HFFc6 (cell line): ENCODE measurements around the gene THBD. TPM values are rescaled to one million over a fixed set of nuclear protein-coding genes. Genes with fewer than 3 reads are reported as not detected.

Source experiments
- DNase-seq: peaks from one replicate; pipeline ENCODE4 v3.0.0-alpha.2; 2018
- H3K27ac Mint-ChIP-seq: 2 replicates; pipeline ENCODE4 v1.8.0; 2020; ENCODE audit warnings: mild to moderate bottlenecking, mixed read lengths
- H3K27me3 Mint-ChIP-seq: 2 replicates; pipeline ENCODE4 v1.8.0; 2021; ENCODE audit warnings: mild to moderate bottlenecking, moderate library complexity, mixed read lengths; ENCODE audit not compliant: insufficient read depth
- H3K36me3 Mint-ChIP-seq: 2 replicates; pipeline ENCODE4 v1.8.0; 2021; ENCODE audit warnings: low read depth, mixed read lengths
- H3K4me1 Mint-ChIP-seq: 2 replicates; pipeline ENCODE4 v1.8.0; 2020; ENCODE audit warnings: low read depth, mixed read lengths
- H3K4me3 Mint-ChIP-seq: 2 replicates; pipeline ENCODE4 v1.8.0; 2020; ENCODE audit warnings: mild to moderate bottlenecking, moderate library complexity, mixed read lengths
- H3K9me3 Mint-ChIP-seq: 2 replicates; pipeline ENCODE4 v1.8.0; 2020; ENCODE audit warnings: mild to moderate bottlenecking, mixed read lengths
- total RNA-seq, 6 experiments: library from RNA; stranded (reverse); fragmentation: NEBNext Ultra II Directional; extraction: Animal tissue kit (Norgen Biotek cat#: 25700); gene quantifications; 2 replicates in 1 of 6; 3 replicates in 5 of 6; pipeline ENCODE4 v1.2.3, GENCODE V29; 2021
- TF ChIP-seq, protein P1 (sequence below): fragments of 200-600 bp; sonication (generic); IDR thresholded peaks from 2 replicates; pipeline ENCODE4 v1.5.0; 2021; ENCODE audit warnings: antibody characterized with exemption, mild to moderate bottlenecking

Gene THBD
- total RNA-seq, 6 experiments from 2014 or later = 0.05 to 0.11 (median 0.09) TPM

- TF ChIP-seq, protein P1, sequence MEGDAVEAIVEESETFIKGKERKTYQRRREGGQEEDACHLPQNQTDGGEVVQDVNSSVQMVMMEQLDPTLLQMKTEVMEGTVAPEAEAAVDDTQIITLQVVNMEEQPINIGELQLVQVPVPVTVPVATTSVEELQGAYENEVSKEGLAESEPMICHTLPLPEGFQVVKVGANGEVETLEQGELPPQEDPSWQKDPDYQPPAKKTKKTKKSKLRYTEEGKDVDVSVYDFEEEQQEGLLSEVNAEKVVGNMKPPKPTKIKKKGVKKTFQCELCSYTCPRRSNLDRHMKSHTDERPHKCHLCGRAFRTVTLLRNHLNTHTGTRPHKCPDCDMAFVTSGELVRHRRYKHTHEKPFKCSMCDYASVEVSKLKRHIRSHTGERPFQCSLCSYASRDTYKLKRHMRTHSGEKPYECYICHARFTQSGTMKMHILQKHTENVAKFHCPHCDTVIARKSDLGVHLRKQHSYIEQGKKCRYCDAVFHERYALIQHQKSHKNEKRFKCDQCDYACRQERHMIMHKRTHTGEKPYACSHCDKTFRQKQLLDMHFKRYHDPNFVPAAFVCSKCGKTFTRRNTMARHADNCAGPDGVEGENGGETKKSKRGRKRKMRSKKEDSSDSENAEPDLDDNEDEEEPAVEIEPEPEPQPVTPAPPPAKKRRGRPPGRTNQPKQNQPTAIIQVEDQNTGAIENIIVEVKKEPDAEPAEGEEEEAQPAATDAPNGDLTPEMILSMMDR = no peak
- Mint-ChIP-seq H3K36me3 (no peaks in the 10 kb centered on the region), H3K9me3 (no peaks in the 10 kb centered on the region; the same call in 1 of the 2 replicates), H3K27ac (no peak overlapping the region), H3K27me3 (peaks cover 5% of the 10 kb centered on the region), H3K4me3 (no peak overlapping the region), H3K4me1 (no peaks in the 10 kb centered on the region; the same call in 1 of the 2 replicates)
- peak; percentile 22 for DNase-seq
Measured at GRCh38 chr20:22999756-23000155, 49.7 kb downstream of the THBD start.

DNA sequence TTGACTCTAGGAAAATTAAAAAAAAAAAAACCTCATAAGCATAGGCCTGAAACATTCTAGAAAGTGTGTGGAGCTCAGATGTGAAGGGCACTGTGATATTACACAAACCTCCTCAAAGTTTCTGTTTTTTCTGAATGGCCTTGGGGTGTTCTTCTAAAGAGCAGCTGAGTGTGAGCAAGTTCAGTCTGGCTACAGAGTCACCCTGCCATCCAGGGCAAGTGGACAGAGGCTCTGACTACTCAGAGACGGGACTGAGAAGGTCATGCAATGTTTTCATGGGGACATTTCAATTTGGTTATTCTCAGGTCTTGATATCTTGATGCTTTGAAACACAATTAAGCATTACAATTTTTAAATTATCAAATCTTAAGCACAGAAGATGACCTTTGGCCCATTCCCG lies 51.0 kb downstream of the THBD start:
- no peaks in the 10 kb centered on the region; the same call in 1 of the 2 replicates for H3K4me1 Mint-ChIP-seq
- no peaks in the 10 kb centered on the region for H3K36me3 Mint-ChIP-seq
- no peak overlapping the region for H3K27ac Mint-ChIP-seq
- TF ChIP-seq, protein P1 = no peak
- no peaks in the 10 kb centered on the region; the same call in 1 of the 2 replicates for H3K9me3 Mint-ChIP-seq
- H3K27me3 Mint-ChIP-seq = peaks cover 5% of the 10 kb centered on the region
- DNase-seq = no peak
- no peak overlapping the region for H3K4me3 Mint-ChIP-seq

DNA sequence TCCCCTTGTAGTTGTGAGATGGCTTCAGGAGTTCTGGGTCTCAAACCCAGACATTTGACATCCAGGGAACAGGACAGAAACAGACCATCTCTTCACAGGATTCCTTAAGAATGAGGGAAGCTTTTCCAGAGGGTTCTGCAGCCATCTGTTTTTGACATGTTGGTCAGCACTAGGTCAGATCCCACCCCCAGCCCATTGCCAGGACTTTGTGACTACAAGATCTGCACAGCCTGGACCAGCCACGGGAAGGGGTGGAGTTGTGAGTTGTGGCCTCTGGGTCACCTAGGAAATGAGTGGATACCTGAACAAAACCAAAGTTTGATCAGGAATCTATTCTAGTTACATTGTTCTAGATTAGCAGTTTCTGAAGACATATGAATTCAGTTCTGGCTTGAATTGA lies 53.5 kb downstream of the THBD start:
- Mint-ChIP-seq H3K36me3 (no peaks in the 10 kb centered on the region), H3K4me1 (no peaks in the 10 kb centered on the region; the same call in 1 of the 2 replicates), H3K9me3 (peaks cover 10% of the 10 kb centered on the region), H3K27me3 (peaks cover 3% of the 10 kb centered on the region; the same call in 1 of the 2 replicates), H3K4me3 (no peak overlapping the region), H3K27ac (no peak overlapping the region)
- TF ChIP-seq, protein P1 = no peak
- no peak for DNase-seq

Other genes with a start within 250 kb of the THBD start
- not detected for gene SSTR4, start 14.4 kb downstream of the THBD start, total RNA-seq
- gene CD93, start 36.7 kb upstream of the THBD start, total RNA-seq = not detected